ENCODE results near the gene BTBD18.

DNA sequence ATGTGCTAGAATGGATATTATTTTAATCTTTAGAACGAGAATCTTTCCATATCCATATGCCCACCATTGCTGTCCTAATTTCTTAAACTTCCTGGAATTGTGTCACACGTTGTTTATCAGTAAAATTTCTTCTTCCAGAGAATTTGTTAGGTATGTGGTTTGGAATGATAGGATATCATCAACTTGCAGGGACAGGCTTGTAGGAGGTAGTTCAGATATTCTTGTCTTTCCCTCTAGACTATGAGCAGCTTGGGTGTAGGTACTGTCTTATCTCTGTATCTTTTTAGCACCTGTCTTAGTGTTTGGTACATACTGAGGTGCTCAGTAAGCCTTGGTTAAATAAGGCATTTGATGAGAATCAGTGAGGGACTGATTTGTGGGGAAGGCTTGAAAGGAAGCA, 13.4 kb upstream of the BTBD18 start:
- TF ChIP-seq CTCF (optimal IDR thresholded peaks at IDR 0.05 in 1 of 3, IDR thresholded peaks at IDR 0.05 in 1 of 3, conservative IDR thresholded peaks at IDR 0.05 in 1 of 3; ENCODE audit: extremely low read depth in 1 of 3, insufficient read depth in 2 of 3, low read length in 3 of 3), result no peak
- TF ChIP-seq EZH2 (IDR thresholded peaks at IDR 0.05; ENCODE audit: low read length), result no peak

Measured in keratinocyte (primary cell).